Neural progenitor cell (in vitro differentiated cells): ENCODE measurements around the gene PTPRA. TPM values are rescaled to one million over a fixed set of nuclear protein-coding genes. Genes with fewer than 3 reads are reported as not detected.
A peak's percentile ranks its signal among the peaks of the same experiment; 100 is the strongest.

Experiments
- DNase-seq: peaks from one replicate; pipeline ENCODE4 v3.0.0-alpha.2; 2016; ENCODE audit warnings: low spot score
- H2AFZ ChIP-seq: fragments of 200-600 bp; sonication (generic); replicated peaks from 2 replicates; pipeline ENCODE4 v1.6.1; 2016; ENCODE audit warnings: antibody characterized with exemption
- H3F3A ChIP-seq: fragments of 200-600 bp; sonication (generic); 2 replicates; pipeline ENCODE4 v1.6.1; 2016; ENCODE audit warnings: antibody characterized with exemption, low read depth
- H3K27ac ChIP-seq: fragments of 200-600 bp; sonication (generic); 2 replicates; pipeline ENCODE4 v1.5.1; 2016; ENCODE audit warnings: mild to moderate bottlenecking
- H3K27me3 ChIP-seq: fragments of 200-600 bp; sonication (generic); 2 replicates; pipeline ENCODE4 v1.6.1; 2016; ENCODE audit warnings: mild to moderate bottlenecking, moderate library complexity
- H3K36me3 ChIP-seq: fragments of 200-600 bp; sonication (generic); 2 replicates; pipeline ENCODE4 v1.5.1; 2016
- H3K4me1 ChIP-seq: fragments of 200-600 bp; sonication (generic); 2 replicates; pipeline ENCODE4 v1.6.1; 2016; ENCODE audit warnings: mixed run types
- H3K4me2 ChIP-seq: fragments of 200-600 bp; sonication (generic); 2 replicates; pipeline ENCODE4 v1.6.1; 2016
- H3K4me3 ChIP-seq: fragments of 200-600 bp; sonication (generic); 2 replicates; pipeline ENCODE4 v1.5.1; 2016
- H3K79me2 ChIP-seq: fragments of 200-600 bp; sonication (generic); 2 replicates; pipeline ENCODE4 v1.6.1; 2016; ENCODE audit warnings: low read depth
- H3K9ac ChIP-seq: fragments of 200-600 bp; sonication (generic); 2 replicates; pipeline ENCODE4 v1.6.1; 2016
- H3K9me3 ChIP-seq: fragments of 200-600 bp; sonication (generic); 2 replicates; pipeline ENCODE4 v1.5.1; 2016; ENCODE audit warnings: low read depth
- H4K20me1 ChIP-seq: fragments of 200-600 bp; sonication (generic); 2 replicates; pipeline ENCODE4 v1.6.1; 2016; ENCODE audit warnings: low read depth
- H3K27ac Mint-ChIP-seq: 3 replicates; pipeline ENCODE4 v1.8.0; 2021; ENCODE audit warnings: mixed read lengths
- H3K27me3 Mint-ChIP-seq: 2 replicates; pipeline ENCODE4 v1.8.0; 2022; ENCODE audit warnings: low read depth, mild to moderate bottlenecking, inconsistent platforms, moderate library complexity, mixed read lengths; ENCODE audit not compliant: insufficient read depth
- H3K36me3 Mint-ChIP-seq: 3 replicates; pipeline ENCODE4 v1.8.0; 2021; ENCODE audit warnings: mixed read lengths
- H3K4me1 Mint-ChIP-seq: 3 replicates; pipeline ENCODE4 v1.8.0; 2021; ENCODE audit warnings: mixed read lengths
- H3K4me3 Mint-ChIP-seq: 3 replicates; pipeline ENCODE4 v1.8.0; 2021; ENCODE audit warnings: mild to moderate bottlenecking, moderate library complexity, mixed read lengths
- H3K9me3 Mint-ChIP-seq: 3 replicates; pipeline ENCODE4 v1.8.0; 2020; ENCODE audit warnings: mixed read lengths
- CTCF ChIP-seq: fragments of 200-600 bp; sonication (generic); IDR thresholded peaks from 2 replicates; pipeline ENCODE4 v1.5.1; 2017; ENCODE audit warnings: antibody characterized with exemption, mild to moderate bottlenecking
- EZH2 ChIP-seq: fragments of 200-600 bp; sonication (generic); IDR thresholded peaks from 2 replicates; pipeline ENCODE4 v1.6.1; 2017; ENCODE audit warnings: antibody characterized with exemption, mild to moderate bottlenecking, moderate library complexity
- EZH2phosphoT487 ChIP-seq: fragments of 200-600 bp; sonication (generic); IDR thresholded peaks from 2 replicates; pipeline ENCODE4 v1.6.1; 2017; ENCODE audit warnings: antibody characterized with exemption
- total RNA-seq: library from RNA; depleted of rRNA; stranded (reverse); fragments of >200 nt; gene quantifications from 2 replicates; pipeline ENCODE4 v1.2.3, GENCODE V29; 2015; ENCODE audit warnings: low replicate concordance

PTPRA gene
- total RNA-seq, 1 donor from 2014 or later, result 77.7 TPM

- Histone ChIP-seq H3F3A (peaks cover 4% of the 10 kb centered on the region), H3K4me3 (no peak overlapping the region), H3K9ac (no peak overlapping the region), H3K36me3 (no peaks in the 10 kb centered on the region), H4K20me1 (no peaks in the 10 kb centered on the region), H3K79me2 (no peaks in the 10 kb centered on the region), H3K4me1 (no peaks in the 10 kb centered on the region), H3K27me3 (no peaks in the 10 kb centered on the region), H3K4me2 (no peak overlapping the region), H3K27ac (no peak overlapping the region), H2AFZ (no peak overlapping the region), H3K9me3 (no peaks in the 10 kb centered on the region)
- DNase-seq, result no peak
- H3K27me3 Mint-ChIP-seq, result peaks cover 3% of the 10 kb centered on the region
- TF ChIP-seq EZH2 (no peak), CTCF (no peak), EZH2phosphoT487 (no peak)
- peaks cover 27% of the 10 kb centered on the region for H3K36me3 Mint-ChIP-seq
- no peak overlapping the region for H3K4me3 Mint-ChIP-seq
- H3K9me3 Mint-ChIP-seq, result no peaks in the 10 kb centered on the region
- H3K27ac Mint-ChIP-seq, result peak overlapping the region; percentile 37
- peaks cover 12% of the 10 kb centered on the region for H3K4me1 Mint-ChIP-seq
These were observed 165.2 kb downstream of the PTPRA start for GRCh38 chr20:3038454-3038853.

- Histone ChIP-seq H3K27me3 (no peaks in the 10 kb centered on the region), H3K27ac (no peak overlapping the region), H3K9me3 (no peaks in the 10 kb centered on the region), H3K4me2 (no peak overlapping the region), H2AFZ (no peak overlapping the region), H3K4me3 (no peak overlapping the region), H3K9ac (no peak overlapping the region), H3K4me1 (no peaks in the 10 kb centered on the region), H4K20me1 (no peaks in the 10 kb centered on the region), H3K36me3 (no peaks in the 10 kb centered on the region), H3F3A (peaks cover 4% of the 10 kb centered on the region), H3K79me2 (no peaks in the 10 kb centered on the region)
- no peak for DNase-seq
- Mint-ChIP-seq H3K36me3 (peaks cover 27% of the 10 kb centered on the region), H3K4me1 (peaks cover 12% of the 10 kb centered on the region), H3K27ac (no peak overlapping the region), H3K9me3 (no peaks in the 10 kb centered on the region), H3K4me3 (no peak overlapping the region), H3K27me3 (peaks cover 6% of the 10 kb centered on the region)
- TF ChIP-seq EZH2 (no peak), CTCF (no peak)
These were observed 166.1 kb downstream of the PTPRA start for GRCh38 chr20:3039426-3039825.

GRCh38 chr20:3040086-3040485 is 166.8 kb downstream of the PTPRA start:
- TF ChIP-seq EZH2 (no peak), CTCF (no peak), EZH2phosphoT487 (no peak)
- H3K9me3 Mint-ChIP-seq, result no peaks in the 10 kb centered on the region
- no peak for DNase-seq
- H3K27me3 ChIP-seq, result no peaks in the 10 kb centered on the region
- no peaks in the 10 kb centered on the region for H3K9me3 ChIP-seq
- H3F3A ChIP-seq, result peaks cover 7% of the 10 kb centered on the region
- H3K36me3 Mint-ChIP-seq, result peaks cover 21% of the 10 kb centered on the region
- no peak overlapping the region for H2AFZ ChIP-seq
- peak overlapping the region; percentile 5 for H3K27ac Mint-ChIP-seq
- H3K79me2 ChIP-seq, result no peaks in the 10 kb centered on the region
- H3K4me2 ChIP-seq, result no peak overlapping the region
- peaks cover 2% of the 10 kb centered on the region for H3K4me1 ChIP-seq
- H3K36me3 ChIP-seq, result no peaks in the 10 kb centered on the region
- no peak overlapping the region for H3K27ac ChIP-seq
- H3K4me1 Mint-ChIP-seq, result peaks cover 14% of the 10 kb centered on the region
- H3K4me3 ChIP-seq, result no peak overlapping the region
- H3K9ac ChIP-seq, result no peak overlapping the region
- peaks cover 5% of the 10 kb centered on the region for H3K27me3 Mint-ChIP-seq
- H4K20me1 ChIP-seq, result no peaks in the 10 kb centered on the region
- no peak overlapping the region for H3K4me3 Mint-ChIP-seq
